Endodermal cell (in vitro differentiated cells): Measurements from ENCODE around the gene ATP11B. TPM values are rescaled to one million over a fixed set of nuclear protein-coding genes. Genes with fewer than 3 reads are reported as not detected.

ENCODE experiments used
- DNase-seq: peaks from one replicate; pipeline ENCODE4 v3.0.0-alpha.2; 2017
- H3K27ac ChIP-seq: 2 replicates; pipeline ENCODE4 v1.5.1; 2013; ENCODE audit warnings: mild to moderate bottlenecking, low read depth, low read length, moderate library complexity
- H3K27me3 ChIP-seq: 2 replicates; pipeline ENCODE4 v1.6.1; 2013; ENCODE audit warnings: mild to moderate bottlenecking, low read length, moderate library complexity; ENCODE audit not compliant: insufficient read depth, control insufficient read depth, poor library complexity, severe bottlenecking
- H3K36me3 ChIP-seq: 2 replicates; pipeline ENCODE4 v1.7.0; 2013; ENCODE audit warnings: mild to moderate bottlenecking, low read length, moderate library complexity; ENCODE audit not compliant: control insufficient read depth, insufficient read depth
- H3K4me1 ChIP-seq: one replicate; pipeline ENCODE4 v1.7.0; 2013; ENCODE audit warnings: low read length; ENCODE audit not compliant: control insufficient read depth, insufficient read depth
- H3K4me3 ChIP-seq: 2 replicates; pipeline ENCODE4 v1.5.1; 2013; ENCODE audit warnings: mild to moderate bottlenecking, low read length, moderate library complexity
- H3K9ac ChIP-seq: 2 replicates; pipeline ENCODE4 v1.6.1; 2013; ENCODE audit warnings: mild to moderate bottlenecking, low read length, moderate library complexity; ENCODE audit not compliant: poor library complexity, severe bottlenecking; ENCODE audit errors: extremely low read depth
- H3K9me3 ChIP-seq: 2 replicates; pipeline ENCODE4 v1.6.1; 2013; ENCODE audit warnings: mild to moderate bottlenecking, low read length, moderate library complexity; ENCODE audit not compliant: control insufficient read depth
- H3K27ac Mint-ChIP-seq: 2 replicates; pipeline ENCODE4 v1.8.0; 2020; ENCODE audit warnings: mixed read lengths
- H3K27me3 Mint-ChIP-seq: 2 replicates; pipeline ENCODE4 v1.8.0; 2021; ENCODE audit warnings: mild to moderate bottlenecking, mixed read lengths; ENCODE audit not compliant: insufficient read depth
- H3K36me3 Mint-ChIP-seq: 2 replicates; pipeline ENCODE4 v1.8.0; 2020; ENCODE audit warnings: low read depth, mixed read lengths
- H3K4me1 Mint-ChIP-seq: 2 replicates; pipeline ENCODE4 v1.8.0; 2020; ENCODE audit warnings: mixed read lengths
- H3K4me3 Mint-ChIP-seq: 2 replicates; pipeline ENCODE4 v1.8.0; 2020; ENCODE audit warnings: mild to moderate bottlenecking, moderate library complexity, mixed read lengths
- H3K9me3 Mint-ChIP-seq: 2 replicates; pipeline ENCODE4 v1.8.0; 2020; ENCODE audit warnings: mild to moderate bottlenecking, mixed read lengths
- CTCF ChIP-seq: fragments of 200-600 bp; sonication (generic); conservative IDR thresholded peaks from 2 replicates; pipeline ENCODE4 v1.5.0; 2021; ENCODE audit warnings: antibody characterized with exemption, mild to moderate bottlenecking
- WGBS, 2 experiments: methylation state at CpG; one replicate each; pipeline versions ENCODE4 v1.1.5 to v1.1.7; 2013; ENCODE audit warnings: missing lambda C conversion rate in 2 of 2, mixed read lengths in 1 of 2; ENCODE audit not compliant: insufficient coverage in 1 of 2, insufficient read length in 1 of 2; 5-methylcytosine and 5-hydroxymethylcytosine counted together
- total RNA-seq, 2 donors: library from RNA; stranded (reverse); fragmentation: NEBNext Ultra II Directional in 1 of 2; extraction: Animal tissue kit (Norgen Biotek cat#: 25700) in 1 of 2; gene quantifications; 2 replicates in 1 of 2; 3 replicates in 1 of 2; pipeline ENCODE4 v1.2.1, GENCODE V29; 2021

ATP11B gene
- total RNA-seq, 2 donors from 2014 or later: 23.6 to 27.8 TPM

DNA sequence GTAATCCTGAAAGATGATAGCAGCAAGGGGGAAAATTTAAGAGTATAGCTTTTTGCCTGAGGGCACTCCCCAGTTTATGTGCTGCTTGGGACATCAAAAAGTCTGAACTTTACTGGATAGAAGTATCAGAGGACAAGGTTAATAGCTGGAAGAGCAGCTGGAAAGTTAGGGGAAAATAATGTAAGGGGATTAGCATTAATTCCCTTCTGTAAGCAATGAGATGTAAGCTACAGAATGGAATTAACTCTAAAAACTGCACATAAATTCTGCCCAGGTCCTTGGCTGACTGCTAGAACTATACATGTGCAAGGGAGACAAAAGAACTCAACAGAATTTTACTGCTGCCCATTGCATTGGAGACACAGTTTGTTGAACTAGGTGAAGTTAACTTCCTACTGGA lies 55.6 kb downstream of the ATP11B start:
- Histone ChIP-seq H3K9me3 (peaks cover 10% of the 10 kb centered on the region), H3K9ac (no peak overlapping the region), H3K27me3 (no peaks in the 10 kb centered on the region), H3K4me3 (no peak overlapping the region), H3K36me3 (peaks cover 61% of the 10 kb centered on the region), H3K4me1 (no peaks in the 10 kb centered on the region), H3K27ac (no peak overlapping the region)
- Mint-ChIP-seq H3K27me3 (no peaks in the 10 kb centered on the region), H3K4me3 (no peak overlapping the region), H3K27ac (no peak overlapping the region), H3K4me1 (no peaks in the 10 kb centered on the region), H3K36me3 (peaks cover 22% of the 10 kb centered on the region), H3K9me3 (no peaks in the 10 kb centered on the region)
- no peak for TF ChIP-seq CTCF
- no peak for DNase-seq

- no peak for DNase-seq
- TF ChIP-seq CTCF: no peak
- no peaks in the 10 kb centered on the region for H3K27me3 Mint-ChIP-seq
- Histone ChIP-seq H3K9me3 (no peaks in the 10 kb centered on the region), H3K4me3 (no peak overlapping the region), H3K27ac (no peak overlapping the region), H3K4me1 (no peaks in the 10 kb centered on the region), H3K36me3 (peaks cover 27% of the 10 kb centered on the region), H3K9ac (no peak overlapping the region), H3K27me3 (no peaks in the 10 kb centered on the region)
- peaks cover 11% of the 10 kb centered on the region for H3K4me1 Mint-ChIP-seq
- no peak overlapping the region for H3K27ac Mint-ChIP-seq
- H3K36me3 Mint-ChIP-seq: peaks cover 6% of the 10 kb centered on the region
- no peaks in the 10 kb centered on the region for H3K9me3 Mint-ChIP-seq
- no peak overlapping the region for H3K4me3 Mint-ChIP-seq
These were observed 61.8 kb downstream of the ATP11B start for GRCh38 chr3:182855076-182855475.

- H3K9ac ChIP-seq: no peak overlapping the region
- Mint-ChIP-seq H3K27ac (no peak overlapping the region), H3K27me3 (no peaks in the 10 kb centered on the region), H3K9me3 (no peaks in the 10 kb centered on the region), H3K4me3 (no peak overlapping the region), H3K4me1 (no peaks in the 10 kb centered on the region), H3K36me3 (peaks cover 2% of the 10 kb centered on the region)
- DNase-seq: no peak
- H3K27ac ChIP-seq: no peak overlapping the region
- H3K9me3 ChIP-seq: no peaks in the 10 kb centered on the region
- no peak overlapping the region for H3K4me3 ChIP-seq
- H3K36me3 ChIP-seq: peaks cover 11% of the 10 kb centered on the region
- no peak for TF ChIP-seq CTCF
- 94% methylated on average over 1 of the region's 1 CpG; no CpG with 5 or more reads in 1 of the 2 experiments for WGBS, 2 experiments
- H3K4me1 ChIP-seq: no peaks in the 10 kb centered on the region
- H3K27me3 ChIP-seq: no peaks in the 10 kb centered on the region
These were observed 68.0 kb downstream of the ATP11B start for GRCh38 chr3:182861348-182861747.
